WTC11 (cell line): ENCODE results near the gene NUP210L.

Source experiments
- ARID4B ChIP-seq: sonication (generic); formaldehyde crosslinking; IDR thresholded peaks from 2 replicates; pipeline ENCODE4 v1.8.0; 2023; ENCODE audit warnings: missing genetic modification reagents, mild to moderate bottlenecking, borderline replicate concordance
- ATF2 ChIP-seq: sonication (generic); formaldehyde crosslinking; IDR thresholded peaks from 2 replicates; pipeline ENCODE4 v1.8.1; 2022; ENCODE audit warnings: low read depth, missing genetic modification reagents, borderline replicate concordance
- CREB1 ChIP-seq: sonication (generic); formaldehyde crosslinking; IDR thresholded peaks from 2 replicates; pipeline ENCODE4 v1.8.0; 2023; ENCODE audit warnings: mild to moderate bottlenecking, missing genetic modification reagents
- CTCF ChIP-seq: fragments of 200-600 bp; IDR thresholded peaks from 2 replicates; pipeline ENCODE4 v1.8.0; 2022; ENCODE audit warnings: antibody characterized with exemption
- ELF4 ChIP-seq: sonication (generic); formaldehyde crosslinking; IDR thresholded peaks from 2 replicates; pipeline ENCODE4 v1.8.1; 2022; ENCODE audit warnings: low read depth, mild to moderate bottlenecking, moderate library complexity, missing genetic modification reagents
- FOXJ3 ChIP-seq: sonication (generic); formaldehyde crosslinking; IDR thresholded peaks from 2 replicates; pipeline ENCODE4 v1.9.0; 2021; ENCODE audit warnings: missing genetic modification reagents, mild to moderate bottlenecking, borderline replicate concordance
- FOXK1 ChIP-seq: sonication (generic); formaldehyde crosslinking; IDR thresholded peaks from 2 replicates; pipeline ENCODE4 v1.8.0; 2022; ENCODE audit warnings: mild to moderate bottlenecking, moderate library complexity, missing genetic modification reagents
- GABPB1 ChIP-seq: sonication (generic); formaldehyde crosslinking; IDR thresholded peaks from 2 replicates; pipeline ENCODE4 v1.8.1; 2023; ENCODE audit warnings: mild to moderate bottlenecking, missing genetic modification reagents
- IRF2 ChIP-seq: sonication (generic); formaldehyde crosslinking; IDR thresholded peaks from 2 replicates; pipeline ENCODE4 v1.8.0; 2022; ENCODE audit warnings: low read depth, missing genetic modification reagents, borderline replicate concordance
- RELA ChIP-seq: sonication (generic); formaldehyde crosslinking; IDR thresholded peaks from 2 replicates; pipeline ENCODE4 v1.8.1; 2022; ENCODE audit warnings: missing genetic modification reagents, mild to moderate bottlenecking, borderline replicate concordance
- USF2 ChIP-seq: sonication (generic); formaldehyde crosslinking; IDR thresholded peaks from 2 replicates; pipeline ENCODE4 v1.8.1; 2023; ENCODE audit warnings: mild to moderate bottlenecking, missing genetic modification reagents, moderate library complexity
- ZBTB21 ChIP-seq: sonication (generic); formaldehyde crosslinking; IDR thresholded peaks from 2 replicates; pipeline ENCODE4 v1.8.1; 2023; ENCODE audit warnings: mild to moderate bottlenecking, missing genetic modification reagents, borderline replicate concordance
- ZNF121 ChIP-seq: sonication (generic); formaldehyde crosslinking; IDR thresholded peaks from 2 replicates; pipeline ENCODE4 v1.8.0; 2023; ENCODE audit warnings: missing genetic modification reagents
- ZNF425 ChIP-seq: fragments of 250-450 bp; sonication (Bioruptor Pico); conservative IDR thresholded peaks from 2 replicates; pipeline ENCODE4 v1.9.0; 2021; ENCODE audit warnings: mild to moderate bottlenecking

GRCh38 chr1:153951801-153952200, 203.1 kb downstream of the NUP210L start:
- TF ChIP-seq FOXJ3 (CRISPR knock-in tag), result no peak
- no peak for TF ChIP-seq CTCF
- no peak for TF ChIP-seq FOXK1
- no peak for TF ChIP-seq ZNF425 (CRISPR knock-in tag)
- no peak for TF ChIP-seq RELA (CRISPR knock-in tag)
- TF ChIP-seq GABPB1, result no peak
- no peak for TF ChIP-seq CREB1 (CRISPR knock-in tag)
- TF ChIP-seq ZBTB21 (CRISPR knock-in tag), result no peak
- no peak for TF ChIP-seq ZNF121 (CRISPR knock-in tag)
- TF ChIP-seq ELF4 (CRISPR knock-in tag), result no peak
- no peak for TF ChIP-seq ATF2 (CRISPR knock-in tag)
- no peak for TF ChIP-seq USF2
- TF ChIP-seq ARID4B (CRISPR knock-in tag), result no peak
- TF ChIP-seq IRF2 (CRISPR knock-in tag), result no peak
